Adrenal gland (tissue), 12 donors: ENCODE data around the gene EHMT1. TPM values are rescaled to one million over a fixed set of nuclear protein-coding genes. Genes with fewer than 3 reads are reported as not detected.
"Not testable (repeated sequence)": the region's sequence is repeated elsewhere in the genome, so short reads cannot be mapped to it uniquely, and the experiment has no call there.

Experiments
- DNase-seq, 7 donors: peaks; one replicate each; pipeline ENCODE4 v3.0.0-alpha.2; 2019 to 2020
- H3K27ac ChIP-seq, 5 donors: fragments of 200-600 bp; sonication (generic) in 4 of 5; 1 replicate in 3 of 5; 2 replicates in 2 of 5; pipeline versions ENCODE4 v1.5.1 to v1.8.0; 2016 to 2020; ENCODE audit warnings: mild to moderate bottlenecking in 1 of 5
- H3K27me3 ChIP-seq: fragments of 200-600 bp; 2 replicates; pipeline ENCODE4 v1.8.0; 2021
- H3K36me3 ChIP-seq, 2 donors: fragments of 200-600 bp; replicated peaks in 1 of 2; 1 replicate in 1 of 2; 2 replicates in 1 of 2; pipeline versions ENCODE4 v1.5.1 to v1.8.0; 2018 to 2022
- H3K4me1 ChIP-seq, 2 donors: fragments of 200-600 bp; replicated peaks in 1 of 2; 1 replicate in 1 of 2; 2 replicates in 1 of 2; pipeline versions ENCODE4 v1.5.1 to v1.8.0; 2018 to 2021
- H3K4me3 ChIP-seq, 4 donors: fragments of 200-600 bp; sonication (generic) in 3 of 4; one replicate each; pipeline ENCODE4 v1.5.1; 2016 to 2018
- H3K9me3 ChIP-seq, 3 donors: fragments of 200-600 bp; sonication (generic) in 1 of 3; replicated peaks in 1 of 3; 1 replicate in 2 of 3; 2 replicates in 1 of 3; pipeline versions ENCODE4 v1.5.1 to v1.8.0; 2016 to 2021
- POLR2A ChIP-seq, 2 donors: fragments of 450-650 bp; IDR thresholded peaks; one replicate each; pipeline ENCODE4 v1.6.1; 2017; ENCODE audit warnings: antibody characterized with exemption in 2 of 2, mild to moderate bottlenecking in 2 of 2, moderate library complexity in 1 of 2
- WGBS, 4 donors: extraction: QIAGEN DNeasy Blood & Tissue Kit in 2 of 4; methylation state at CpG; one replicate each; pipeline versions ENCODE4 v1.1.5 to v1.1.7; 2013 to 2017; 5-methylcytosine and 5-hydroxymethylcytosine counted together
- intact Hi-C, 2 donors: fragments of 100-400 bp; cut with DNase I; formaldehyde crosslinking; loops; one replicate each; pipeline versions ENCODE4 v1.14.1 to v1.15.0; 2022 to 2023
- polyA plus RNA-seq, 3 donors: library from polyadenylated mRNA; stranded (reverse); fragments of 200-250 nt in 2 of 3; fragments of 350-450 nt in 1 of 3; fragmentation: Illumina TruSeq in 1 of 3; extraction: RNeasy Lipid Tissue Mini Kit (QIAGEN cat#74804) in 1 of 3; gene quantifications; one replicate each; pipeline ENCODE4 v1.2.3, GENCODE V29; 2013 to 2014
- total RNA-seq, 9 donors: library from RNA; depleted of rRNA in 4 of 9; stranded (reverse); fragments of >200 nt in 4 of 9; fragments of 120-200 nt in 1 of 9; fragmentation: NEBNext Ultra II Directional in 1 of 9; extraction: Animal tissue kit (Norgen Biotek cat#: 25700) in 1 of 9; gene quantifications; one replicate each; pipeline versions ENCODE4 v1.1.0 to v1.2.4, GENCODE V29; 2013 to 2023
- TF ChIP-seq, protein P1 (sequence below), 6 experiments: fragments of 450-650 bp in 4 of 6; fragments of 200-600 bp in 2 of 6; sonication (generic) in 1 of 6; IDR thresholded peaks; 1 replicate in 5 of 6; 2 replicates in 1 of 6; pipeline versions ENCODE4 v1.5.1 to v1.8.0; 2016 to 2021; ENCODE audit warnings: antibody characterized with exemption in 6 of 6, mild to moderate bottlenecking in 2 of 6, moderate library complexity in 1 of 6
- donor health status: healthy with polysubstance abuse.
- donor health status: Bipolar disorder and iron deficiency.
- donor health status: DM: yes; HTN: yes; CAD: no.
- donor health status: DM: no; HTN: no; CAD: no.
- donor health status: DM: no; HTN: no; CAD: no.
- donor health status: DM: yes; HTN: yes; CAD: no.

The EHMT1 gene
- total and polyA plus RNA-seq, 12 donors: 42.0 to 171 (median 71.0) TPM

DNA sequence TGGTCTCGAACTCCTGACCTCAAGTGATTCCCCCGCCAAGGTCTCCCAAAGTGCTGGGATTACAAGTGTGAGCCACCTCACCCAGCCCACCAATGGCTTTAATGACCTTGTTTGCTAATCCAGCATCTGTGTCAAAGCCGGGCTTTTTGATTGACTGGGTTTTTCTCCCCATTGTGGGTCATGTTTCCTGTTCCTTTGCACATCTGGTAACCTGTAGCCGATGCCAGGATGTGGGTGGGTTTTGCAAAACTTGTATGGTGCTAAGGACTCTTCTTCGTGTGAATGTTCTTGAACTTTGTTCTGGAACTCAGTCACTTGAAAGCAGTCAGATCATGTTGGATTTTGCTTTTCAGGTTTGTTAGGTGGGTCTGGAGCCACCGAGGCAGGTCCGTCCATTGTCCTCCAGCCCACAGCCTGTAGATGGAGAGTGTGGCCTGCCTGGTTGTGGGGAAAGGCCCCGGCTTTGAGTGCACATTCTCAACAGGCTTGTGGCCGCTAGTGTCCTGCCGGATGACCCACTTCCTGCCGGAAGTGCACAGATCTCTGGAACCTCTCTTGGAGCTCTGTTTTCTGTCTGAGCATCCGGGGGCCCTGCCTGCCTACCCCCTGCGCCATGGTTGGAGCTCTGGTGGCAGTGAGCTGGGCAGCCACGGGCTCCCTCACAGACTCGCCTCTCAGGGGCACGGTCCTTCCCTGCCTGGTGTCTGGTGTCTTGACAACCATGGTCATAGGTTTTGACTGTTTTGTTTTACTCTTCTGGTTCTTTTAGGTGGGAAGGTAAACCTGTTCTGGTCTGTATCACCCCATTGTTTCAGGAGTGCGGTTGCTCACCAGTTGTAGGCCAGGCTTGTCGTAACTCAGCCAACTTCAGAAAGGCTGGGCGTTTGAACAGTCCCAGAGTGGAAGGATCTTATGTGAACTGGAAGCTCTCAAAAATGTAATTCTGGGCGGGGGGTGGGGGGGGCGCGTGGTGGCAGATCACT is 189.2 kb downstream of the EHMT1 start:
- H3K27ac ChIP-seq: no peak overlapping the region
- H3K36me3 ChIP-seq: peaks cover 0 to 33% of the 10 kb centered on the region in 2 donors
- H3K4me1 ChIP-seq: no peaks in the 10 kb centered on the region
- H3K4me3 ChIP-seq: no peak overlapping the region
- TF ChIP-seq, protein P1, sequence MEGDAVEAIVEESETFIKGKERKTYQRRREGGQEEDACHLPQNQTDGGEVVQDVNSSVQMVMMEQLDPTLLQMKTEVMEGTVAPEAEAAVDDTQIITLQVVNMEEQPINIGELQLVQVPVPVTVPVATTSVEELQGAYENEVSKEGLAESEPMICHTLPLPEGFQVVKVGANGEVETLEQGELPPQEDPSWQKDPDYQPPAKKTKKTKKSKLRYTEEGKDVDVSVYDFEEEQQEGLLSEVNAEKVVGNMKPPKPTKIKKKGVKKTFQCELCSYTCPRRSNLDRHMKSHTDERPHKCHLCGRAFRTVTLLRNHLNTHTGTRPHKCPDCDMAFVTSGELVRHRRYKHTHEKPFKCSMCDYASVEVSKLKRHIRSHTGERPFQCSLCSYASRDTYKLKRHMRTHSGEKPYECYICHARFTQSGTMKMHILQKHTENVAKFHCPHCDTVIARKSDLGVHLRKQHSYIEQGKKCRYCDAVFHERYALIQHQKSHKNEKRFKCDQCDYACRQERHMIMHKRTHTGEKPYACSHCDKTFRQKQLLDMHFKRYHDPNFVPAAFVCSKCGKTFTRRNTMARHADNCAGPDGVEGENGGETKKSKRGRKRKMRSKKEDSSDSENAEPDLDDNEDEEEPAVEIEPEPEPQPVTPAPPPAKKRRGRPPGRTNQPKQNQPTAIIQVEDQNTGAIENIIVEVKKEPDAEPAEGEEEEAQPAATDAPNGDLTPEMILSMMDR (IDR thresholded peaks at IDR 0.05): no peak
- TF ChIP-seq POLR2A (IDR thresholded peaks at IDR 0.05): no peak
- 90 to 92% (median 92%) methylated on average over 18 to 22 of the region's 22 CpGs for WGBS, 4 donors
- intact Hi-C loops: no loop called here
- no peaks in the 10 kb centered on the region for H3K27me3 ChIP-seq
- H3K9me3 ChIP-seq: no peaks in the 10 kb centered on the region
- DNase-seq: no peak

- no peak for DNase-seq
- WGBS, 4 donors: 90 to 92% (median 91%) methylated on average over 18 to 23 of the region's 23 CpGs
- TF ChIP-seq, protein P1 (IDR thresholded peaks at IDR 0.05): no peak
- no peak for TF ChIP-seq POLR2A (IDR thresholded peaks at IDR 0.05)
- Histone ChIP-seq H3K4me3 (no peak overlapping the region), H3K4me1 (no peaks in the 10 kb centered on the region), H3K36me3 (peaks cover 0 to 32% of the 10 kb centered on the region in 2 donors), H3K27me3 (no peaks in the 10 kb centered on the region), H3K9me3 (no peaks in the 10 kb centered on the region), H3K27ac (no peak overlapping the region)
- intact Hi-C loops: no loop called here
These were observed 190.3 kb downstream of the EHMT1 start for GRCh38 chr9:137809040-137809576.

GRCh38 chr9:137809726-137810450 is 191.1 kb downstream of the EHMT1 start:
- 95 to 99% (median 98%) methylated on average over 43 to 69 of the region's 69 CpGs for WGBS, 4 donors

GRCh38 chr9:137811283-137811870 is 192.6 kb downstream of the EHMT1 start:
- H3K27ac ChIP-seq: no peak overlapping the region
- no peak overlapping the region for H3K4me3 ChIP-seq
- H3K27me3 ChIP-seq: no peaks in the 10 kb centered on the region
- peaks cover 0 to 51% of the 10 kb centered on the region in 2 donors for H3K36me3 ChIP-seq
- no peak for DNase-seq
- no peaks in the 10 kb centered on the region for H3K9me3 ChIP-seq
- intact Hi-C loops: no loop called here
- TF ChIP-seq, protein P1 (IDR thresholded peaks at IDR 0.05): no peak
- no peak for TF ChIP-seq POLR2A (IDR thresholded peaks at IDR 0.05)
- 89 to 94% (median 92%) methylated on average over 19 to 30 of the region's 30 CpGs for WGBS, 4 donors
- peaks cover 4 to 8% of the 10 kb centered on the region in 2 donors for H3K4me1 ChIP-seq

More at GRCh38 chr9:137809726-137810450, 191.1 kb downstream of the EHMT1 start:
- intact Hi-C loops, H3K9me3 ChIP-seq, H3K27ac ChIP-seq, H3K27me3 ChIP-seq, H3K4me1 ChIP-seq, H3K4me3 ChIP-seq, DNase-seq: not testable (repeated sequence)
- H3K36me3 ChIP-seq: peaks cover 0 to 39% of the 10 kb centered on the region in 2 donors
